ELF-1 (cell line): ENCODE results near the gene IL31RA.
"Not testable (repeated sequence)": the region's sequence is repeated elsewhere in the genome, so short reads cannot be mapped to it uniquely, and the experiment has no call there.

Experiments used
- DNase-seq: peaks from one replicate; pipeline ENCODE4 v3.0.0-alpha.2; 2016; ENCODE audit warnings: low read depth, low spot score

The IL31RA gene

GRCh38 chr5:55925181-55925580 is 74.0 kb downstream of the IL31RA start:
- DNase-seq = no peak

- DNase-seq = no peak
Observed at GRCh38 chr5:55925712-55926111, 74.6 kb downstream of the IL31RA start.

GRCh38 chr5:55926476-55926875 is 75.3 kb downstream of the IL31RA start:
- no peak for DNase-seq

- peak; percentile 75 for DNase-seq
Observed at GRCh38 chr5:55927861-55928655, 76.9 kb downstream of the IL31RA start.

GRCh38 chr5:55929020-55929799 is 78.1 kb downstream of the IL31RA start:
- no peak for DNase-seq

GRCh38 chr5:55932700-55933099 is 81.5 kb downstream of the IL31RA start:
- DNase-seq = no peak

- no peak for DNase-seq
Observed at GRCh38 chr5:55933377-55934114, 82.4 kb downstream of the IL31RA start.

GRCh38 chr5:55934115-55934613 is 83.0 kb downstream of the IL31RA start:
- DNase-seq = no peak

- no peak for DNase-seq
Observed at GRCh38 chr5:55934720-55935119, 83.6 kb downstream of the IL31RA start.

GRCh38 chr5:55935371-55935770 is 84.2 kb downstream of the IL31RA start:
- DNase-seq = no peak

GRCh38 chr5:55936100-55936693 is 85.0 kb downstream of the IL31RA start:
- DNase-seq = peak; percentile 76

GRCh38 chr5:55937598-55937997 is 86.4 kb downstream of the IL31RA start:
- not testable (repeated sequence) for DNase-seq

- not testable (repeated sequence) for DNase-seq
Observed at GRCh38 chr5:55941154-55941553, 90.0 kb downstream of the IL31RA start.

- no peak for DNase-seq
Observed at GRCh38 chr5:55959208-55959607, 108.1 kb downstream of the IL31RA start.

GRCh38 chr5:55960779-55961178 is 109.6 kb downstream of the IL31RA start:
- DNase-seq = no peak

GRCh38 chr5:55965525-55965924 is 114.4 kb downstream of the IL31RA start:
- no peak for DNase-seq

- no peak for DNase-seq
Observed at GRCh38 chr5:55966284-55966683, 115.1 kb downstream of the IL31RA start.

- no peak for DNase-seq
Observed at GRCh38 chr5:55969956-55970355, 118.8 kb downstream of the IL31RA start.
